DND-41 (cell line): ENCODE measurements around the gene DAAM2.

Experiments used
- EZH2 ChIP-seq: IDR thresholded peaks from 3 replicates; pipeline ENCODE4 v1.6.1; 2012; ENCODE audit warnings: borderline replicate concordance, low read depth, mild to moderate bottlenecking, moderate library complexity, low read length, inconsistent platforms; ENCODE audit not compliant: severe bottlenecking
- TF ChIP-seq, protein P1 (sequence below): IDR thresholded peaks from 2 replicates; pipeline ENCODE4 v1.5.1; 2012; ENCODE audit warnings: borderline replicate concordance, low read length, moderate library complexity, mild to moderate bottlenecking; ENCODE audit not compliant: poor library complexity, severe bottlenecking; ENCODE audit errors: extremely low read depth

DNA sequence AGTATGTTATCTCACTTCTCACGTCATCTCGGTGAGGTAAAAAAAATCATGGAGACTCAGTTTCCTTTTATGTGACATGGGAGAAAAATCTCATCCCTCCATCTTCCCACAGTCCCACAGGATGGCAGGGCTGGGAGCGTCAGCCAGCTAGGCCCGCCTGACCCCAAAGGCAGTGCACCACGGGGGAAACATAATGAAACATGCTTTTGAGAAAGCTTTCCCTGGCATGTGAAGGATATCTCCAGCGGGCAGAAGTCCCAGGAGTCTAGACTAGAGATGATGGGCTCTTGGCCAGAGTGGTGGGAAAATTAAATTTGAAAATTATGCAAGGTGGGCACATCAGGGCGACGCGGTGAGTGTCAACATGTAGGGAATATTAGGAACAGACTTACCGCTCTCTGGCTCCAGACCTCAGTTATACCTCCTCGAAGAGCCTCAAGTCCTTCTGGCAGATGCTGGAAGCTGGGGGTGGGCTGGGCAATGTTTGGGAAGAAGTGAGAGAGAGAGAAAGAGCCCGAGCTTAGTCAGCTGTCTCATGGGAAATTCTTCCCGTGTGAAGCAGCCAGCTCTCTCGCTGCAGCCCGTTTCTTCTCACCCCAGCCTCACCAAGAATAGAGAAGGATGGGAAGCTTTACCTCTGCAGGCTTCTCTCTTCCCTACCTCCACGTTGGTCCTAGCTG, 89.8 kb downstream of the DAAM2 start:
- TF ChIP-seq, protein P1, sequence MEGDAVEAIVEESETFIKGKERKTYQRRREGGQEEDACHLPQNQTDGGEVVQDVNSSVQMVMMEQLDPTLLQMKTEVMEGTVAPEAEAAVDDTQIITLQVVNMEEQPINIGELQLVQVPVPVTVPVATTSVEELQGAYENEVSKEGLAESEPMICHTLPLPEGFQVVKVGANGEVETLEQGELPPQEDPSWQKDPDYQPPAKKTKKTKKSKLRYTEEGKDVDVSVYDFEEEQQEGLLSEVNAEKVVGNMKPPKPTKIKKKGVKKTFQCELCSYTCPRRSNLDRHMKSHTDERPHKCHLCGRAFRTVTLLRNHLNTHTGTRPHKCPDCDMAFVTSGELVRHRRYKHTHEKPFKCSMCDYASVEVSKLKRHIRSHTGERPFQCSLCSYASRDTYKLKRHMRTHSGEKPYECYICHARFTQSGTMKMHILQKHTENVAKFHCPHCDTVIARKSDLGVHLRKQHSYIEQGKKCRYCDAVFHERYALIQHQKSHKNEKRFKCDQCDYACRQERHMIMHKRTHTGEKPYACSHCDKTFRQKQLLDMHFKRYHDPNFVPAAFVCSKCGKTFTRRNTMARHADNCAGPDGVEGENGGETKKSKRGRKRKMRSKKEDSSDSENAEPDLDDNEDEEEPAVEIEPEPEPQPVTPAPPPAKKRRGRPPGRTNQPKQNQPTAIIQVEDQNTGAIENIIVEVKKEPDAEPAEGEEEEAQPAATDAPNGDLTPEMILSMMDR = no peak
- no peak for TF ChIP-seq EZH2
